Neural cell (in vitro differentiated cells): ENCODE results near the gene PDE4D.

ENCODE experiments used
- EZH2 ChIP-seq: fragments of 200-600, 300-800 bp; shearing (Covaris generic), sonication (generic); IDR thresholded peaks from 2 replicates; pipeline ENCODE4 v1.6.1; 2014; ENCODE audit warnings: antibody characterized with exemption, low read length, borderline replicate concordance, mild to moderate bottlenecking; ENCODE audit not compliant: insufficient read depth, poor library complexity, severe bottlenecking
- RAD21 ChIP-seq: fragments of 450-650 bp; conservative IDR thresholded peaks from 2 replicates; pipeline ENCODE4 v1.6.1; 2014; ENCODE audit warnings: antibody characterized with exemption, mild to moderate bottlenecking, moderate library complexity

DNA sequence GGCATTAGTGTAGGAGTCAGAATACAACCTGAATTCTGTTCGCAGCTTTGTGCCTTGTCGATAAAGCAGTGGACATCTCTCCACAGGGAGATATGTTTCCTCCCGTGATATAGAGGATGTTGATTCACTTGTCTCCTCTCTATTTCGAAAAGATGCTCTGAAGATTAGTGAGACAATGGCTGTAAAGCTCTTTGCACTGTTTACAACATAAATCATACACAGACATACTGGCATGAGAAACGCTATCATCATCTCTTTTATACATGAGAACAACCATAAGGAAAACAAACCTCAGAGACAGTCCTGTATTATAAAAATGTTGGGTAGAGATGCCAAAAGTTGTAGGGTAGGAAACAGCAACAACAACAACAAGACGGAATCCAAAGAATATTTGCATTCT, 803.2 kb downstream of the PDE4D start:
- TF ChIP-seq RAD21 (no peak), EZH2 (no peak)
